Fibroblast of mammary gland (primary cell): ENCODE data around the gene LAMA2.
A peak's percentile ranks its signal among the peaks of the same experiment; 100 is the strongest.

ENCODE experiments used
- DNase-seq: peaks from one replicate; pipeline ENCODE4 v3.0.0-alpha.2; 2010; ENCODE audit warnings: low read depth
- H3K4me3 ChIP-seq: 2 replicates; pipeline ENCODE4 v1.5.1; 2011; ENCODE audit warnings: low read depth, mild to moderate bottlenecking, low read length, moderate library complexity; ENCODE audit not compliant: control insufficient read depth
- CTCF ChIP-seq: conservative IDR thresholded peaks from 2 replicates; pipeline ENCODE4 v1.5.1; 2011; ENCODE audit warnings: low read depth, low read length, inconsistent platforms; ENCODE audit not compliant: control insufficient read depth, insufficient read depth

LAMA2 gene

GRCh38 chr6:128929869-128930268 is 46.9 kb downstream of the LAMA2 start:
- no peak overlapping the region for H3K4me3 ChIP-seq
- DNase-seq, result no peak
- no peak for TF ChIP-seq CTCF

GRCh38 chr6:128930321-128930720 is 47.4 kb downstream of the LAMA2 start:
- no peak overlapping the region for H3K4me3 ChIP-seq
- no peak for TF ChIP-seq CTCF

GRCh38 chr6:128932061-128932460 is 49.1 kb downstream of the LAMA2 start:
- TF ChIP-seq CTCF, result no peak
- DNase-seq, result peak; percentile 18
- H3K4me3 ChIP-seq, result no peak overlapping the region

More at GRCh38 chr6:128930321-128930720, 47.4 kb downstream of the LAMA2 start:
- DNase-seq, result no peak

- DNase-seq, result no peak
- H3K4me3 ChIP-seq, result no peak overlapping the region
- no peak for TF ChIP-seq CTCF
Observed at GRCh38 chr6:128950864-128951263, 67.9 kb downstream of the LAMA2 start.

GRCh38 chr6:128952902-128953301 is 70.0 kb downstream of the LAMA2 start:
- DNase-seq, result no peak
- no peak overlapping the region for H3K4me3 ChIP-seq
- TF ChIP-seq CTCF, result no peak

GRCh38 chr6:128954308-128955043 is 71.5 kb downstream of the LAMA2 start:
- no peak for DNase-seq
- TF ChIP-seq CTCF, result no peak
- no peak overlapping the region for H3K4me3 ChIP-seq
